AG08396 (cell line): ENCODE data around the gene GGA2.
"Not testable (repeated sequence)": the region's sequence is repeated elsewhere in the genome, so short reads cannot be mapped to it uniquely, and the experiment has no call there.

Source experiments
- DNase-seq: peaks from one replicate; pipeline ENCODE4 v3.0.0; 2012; ENCODE audit warnings: low spot score, mixed read lengths

Gene GGA2

DNA sequence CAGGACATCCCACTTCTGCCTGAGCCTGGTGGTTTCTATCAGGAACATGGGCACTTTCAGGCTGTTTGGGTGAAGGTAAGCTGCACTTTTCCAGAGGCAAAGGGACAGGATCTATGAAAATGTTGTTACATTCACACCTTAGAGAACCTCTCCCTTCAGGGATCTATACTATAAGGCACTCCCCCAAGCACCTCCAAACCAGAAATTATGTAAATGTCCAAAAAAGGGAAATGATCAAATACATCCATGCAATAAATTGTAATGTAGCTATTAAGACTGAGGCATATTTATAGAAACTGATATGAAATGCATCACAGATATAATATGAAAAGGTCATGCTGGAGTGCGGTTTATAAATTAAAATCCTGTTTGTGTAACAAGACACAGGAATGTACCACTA lies 34.0 kb downstream of the GGA2 start:
- DNase-seq: no peak

DNA sequence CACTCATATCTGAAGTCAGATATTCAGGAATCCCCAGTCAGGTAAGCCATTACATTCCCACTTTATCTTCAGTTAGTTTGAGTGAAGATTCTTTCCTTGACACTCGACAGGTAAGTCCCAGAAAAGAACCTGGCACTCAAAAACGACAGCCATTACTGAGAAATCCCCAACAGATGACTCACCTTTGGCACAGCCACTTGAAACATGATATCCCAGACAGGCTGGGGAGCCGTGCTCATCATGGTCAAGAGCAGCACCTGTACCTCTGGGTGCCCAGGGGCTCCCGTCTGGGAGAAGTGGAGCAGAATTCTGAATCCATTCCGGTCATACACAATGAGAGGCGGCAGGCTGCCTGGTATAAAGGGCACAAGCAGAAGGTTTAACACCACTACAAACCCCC lies 40.5 kb downstream of the GGA2 start:
- peak; percentile 22 for DNase-seq

- peak; percentile 62 for DNase-seq
Measured at GRCh38 chr16:23466162-23466885, 44.0 kb downstream of the GGA2 start.

DNA sequence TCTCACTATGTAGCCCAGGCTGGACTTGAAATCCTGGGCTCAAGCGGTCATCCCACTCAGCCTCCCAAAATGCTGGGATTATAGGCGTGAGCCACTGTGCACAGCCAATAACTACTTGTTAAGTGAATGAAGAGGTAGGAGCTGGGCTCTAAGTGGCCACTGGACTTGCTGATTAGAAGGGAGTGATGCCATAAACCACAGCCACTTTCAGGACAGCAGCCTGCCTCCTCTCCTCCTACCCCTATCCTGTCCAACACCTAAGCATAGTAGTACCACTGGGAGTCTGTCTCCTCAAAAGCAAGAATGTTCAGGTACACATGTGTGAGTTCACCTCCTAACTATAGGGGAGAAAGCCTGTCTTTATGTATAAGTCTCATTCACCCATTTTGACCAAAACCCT lies 45.1 kb downstream of the GGA2 start:
- DNase-seq: no peak

DNA sequence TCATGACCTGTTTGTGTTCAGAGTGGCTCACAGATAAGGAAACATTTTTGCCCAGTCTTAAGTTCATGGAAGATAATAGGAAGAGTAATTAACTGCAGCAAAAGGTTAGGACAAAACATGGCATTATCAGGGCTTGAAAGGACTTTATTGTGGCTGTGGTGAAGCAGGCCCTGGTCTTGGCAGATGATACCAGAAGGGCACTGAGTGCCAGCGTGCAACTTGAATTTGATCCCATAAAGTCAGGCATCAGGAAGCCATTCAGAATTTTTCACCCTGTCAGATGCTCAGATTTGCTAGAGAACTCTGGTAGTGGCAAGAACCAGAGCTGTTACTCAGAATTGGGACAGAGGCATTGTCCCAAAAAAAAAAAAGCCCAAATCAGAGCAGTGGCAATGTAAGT lies 46.1 kb downstream of the GGA2 start:
- no peak for DNase-seq

GRCh38 chr16:23462994-23463393 lies 47.3 kb downstream of the GGA2 start:
- DNase-seq: peak; percentile 75

DNA sequence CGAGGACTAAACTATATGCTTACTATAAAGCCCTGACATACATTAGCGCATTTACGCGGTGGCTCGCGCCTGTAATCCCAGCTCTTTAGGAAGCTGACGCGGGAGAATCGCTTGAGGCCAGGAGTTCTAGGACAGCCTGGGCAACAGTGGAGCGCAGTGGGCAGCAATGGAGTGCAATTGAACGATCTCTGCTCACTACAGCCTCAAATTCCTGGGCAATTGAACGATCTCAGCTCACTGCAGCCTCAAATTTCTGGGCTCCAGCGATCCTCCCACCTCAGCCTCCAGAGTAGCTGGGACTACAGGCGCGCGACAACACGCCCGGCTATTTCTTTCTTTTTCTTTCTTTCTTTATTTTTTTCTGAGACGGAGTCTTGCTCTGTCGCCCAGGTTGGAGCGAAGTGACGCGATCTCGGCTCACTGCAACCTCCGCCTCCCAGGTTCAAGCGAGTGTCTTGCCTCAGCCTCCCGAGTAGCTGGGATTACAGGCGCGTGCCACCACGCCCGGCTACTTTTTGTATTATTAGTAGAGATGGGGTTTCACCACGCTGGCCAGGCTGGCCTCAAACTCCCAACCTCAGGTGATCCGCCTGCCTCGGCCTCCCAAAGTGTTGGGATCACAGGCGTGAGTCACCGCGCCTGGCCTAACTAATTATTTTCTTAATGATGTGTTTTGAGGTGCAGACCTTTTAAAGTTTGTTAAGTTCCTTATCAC lies 56.8 kb downstream of the GGA2 start:
- DNase-seq: no peak

DNA sequence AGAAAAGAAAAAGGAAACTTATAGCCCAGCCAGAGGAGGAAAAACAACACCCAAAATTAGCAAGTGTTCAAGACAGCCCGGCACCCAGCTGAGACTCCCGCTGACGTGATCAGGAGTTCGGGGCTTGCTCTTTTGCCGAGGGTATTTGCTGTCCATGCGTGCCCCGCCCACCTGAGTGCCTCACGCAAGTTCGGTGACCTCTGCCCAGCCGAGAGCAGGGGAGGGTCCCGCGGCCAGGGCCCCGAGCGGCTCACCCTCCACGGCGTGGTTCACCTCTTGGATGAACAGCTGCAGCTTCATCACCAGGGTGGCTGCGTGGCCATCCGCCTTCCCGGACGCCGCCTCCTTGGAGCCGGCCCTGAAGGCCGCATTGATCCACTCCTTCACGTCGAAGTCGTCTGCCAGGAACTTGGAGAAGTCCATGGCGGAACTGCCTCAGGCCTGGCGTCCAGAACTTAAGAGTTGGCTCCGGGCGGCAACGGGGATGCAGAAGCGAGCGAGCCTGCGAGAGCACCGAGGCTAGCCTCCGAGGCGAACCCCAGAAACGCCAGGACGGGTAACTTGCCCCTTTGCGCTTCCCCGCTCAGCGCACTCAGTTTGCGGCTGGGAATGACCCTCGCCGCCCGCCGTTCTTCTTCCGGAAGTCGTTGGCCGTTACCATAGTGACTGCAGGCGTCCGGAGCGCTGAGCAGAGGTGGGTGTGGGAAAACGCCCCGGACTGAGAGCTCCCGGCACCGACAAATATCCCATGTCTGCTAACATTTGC lies 57.5 kb downstream of the GGA2 start, which contains the start of gene COG7:
Gene COG7, minus strand, starts transcription at position 618 of the 766 bp plus-strand sequence. Its CDS starts 195 bp downstream, at position 423.
- peak; percentile 87 for DNase-seq

DNA sequence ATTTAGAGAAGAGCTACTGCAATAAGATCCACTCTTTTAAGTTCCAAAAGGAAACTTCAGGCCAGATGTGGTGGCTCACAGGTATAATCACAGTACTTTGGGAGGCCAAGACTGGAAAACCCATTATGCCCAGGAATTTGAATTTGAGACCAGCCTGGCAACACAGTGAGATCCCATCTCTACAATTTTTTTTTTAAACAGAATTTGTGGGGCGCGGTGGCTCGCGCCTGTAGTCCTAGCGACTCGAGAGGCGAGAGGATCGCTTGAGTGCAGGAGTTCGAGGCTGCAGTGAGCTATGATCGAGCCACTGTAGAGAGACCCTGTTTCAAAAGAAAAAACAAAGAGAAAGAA lies 58.1 kb downstream of the GGA2 start:
- DNase-seq: no peak

- no peak for DNase-seq
Measured at GRCh38 chr16:23448392-23448791, 61.9 kb downstream of the GGA2 start.

DNA sequence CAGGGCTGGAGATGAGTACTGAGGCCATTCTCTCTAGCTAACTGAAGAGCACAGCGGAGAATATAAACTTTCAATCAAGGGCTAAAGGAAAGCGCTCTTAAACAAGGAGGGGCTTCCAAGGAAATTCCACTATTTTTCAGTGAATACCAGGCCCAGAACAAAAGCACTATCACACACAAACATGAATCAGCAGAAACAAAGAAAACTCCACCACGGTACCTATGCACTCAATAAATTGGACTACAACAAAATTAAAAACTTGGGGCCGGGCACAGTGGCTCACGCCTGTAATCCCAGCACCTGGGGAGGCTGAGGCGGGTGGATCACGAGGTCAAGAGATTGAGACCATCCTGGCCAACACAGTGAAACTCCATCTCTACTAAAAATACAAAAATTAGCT lies 72.8 kb downstream of the GGA2 start:
- not testable (repeated sequence) for DNase-seq

DNA sequence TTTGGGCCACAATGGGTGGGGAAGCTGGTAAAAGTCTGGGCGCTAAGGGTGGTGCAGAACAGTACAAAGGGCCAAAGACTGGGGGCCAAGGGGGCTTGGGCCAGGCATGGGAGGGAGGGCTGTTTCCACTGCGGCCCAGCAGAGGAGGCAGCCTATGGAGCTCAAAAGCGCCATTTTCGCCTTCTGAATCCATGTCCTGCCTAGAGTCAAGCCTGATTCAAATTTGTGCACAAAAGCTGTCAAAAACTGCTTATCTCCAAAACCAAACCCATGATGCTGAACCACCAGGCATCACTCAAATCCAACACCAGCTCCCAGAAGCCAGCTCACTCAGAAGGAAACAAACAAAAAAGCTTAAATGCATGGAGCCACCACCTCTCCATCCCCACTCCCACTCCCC lies 73.3 kb downstream of the GGA2 start:
- DNase-seq: no peak

DNA sequence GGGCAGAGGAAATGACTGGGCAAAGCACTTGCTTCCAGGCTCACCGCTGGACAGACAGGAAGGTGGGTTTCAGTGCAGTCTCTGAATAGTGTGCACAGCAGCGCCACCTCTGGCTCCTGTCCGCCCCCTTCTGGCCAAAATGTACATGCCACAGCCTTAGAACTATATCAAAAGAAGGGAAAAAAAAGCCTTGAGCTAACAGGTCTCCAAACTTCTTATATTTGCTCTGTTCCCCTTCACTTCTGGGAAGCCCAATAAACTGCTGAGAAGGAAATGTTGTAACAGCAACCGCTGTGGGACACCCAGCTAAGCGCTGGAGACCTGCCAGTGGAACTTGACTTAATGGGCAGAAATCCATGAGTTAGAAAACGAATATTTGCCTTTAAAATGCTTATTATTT lies 74.8 kb downstream of the GGA2 start:
- peak; percentile 55 for DNase-seq

DNA sequence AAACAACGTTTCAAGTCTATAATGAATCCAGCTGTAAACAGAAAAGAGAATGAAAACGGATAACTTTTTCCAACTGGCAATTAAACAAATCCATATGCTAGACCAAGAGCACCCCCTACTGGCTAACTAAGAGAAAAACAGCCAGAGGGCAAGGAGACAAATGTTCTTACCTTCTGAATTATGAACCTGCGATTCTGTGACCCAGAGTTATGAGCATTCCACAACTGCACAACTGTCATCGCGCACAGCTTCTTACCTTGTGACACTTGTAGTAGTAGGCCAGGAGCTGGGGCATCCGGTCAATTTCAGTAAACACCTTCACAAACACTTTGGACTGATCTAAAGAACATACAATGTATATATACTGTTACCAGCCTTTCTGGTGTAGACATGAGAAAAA lies 75.9 kb downstream of the GGA2 start:
- DNase-seq: peak; percentile 43

GRCh38 chr16:23433261-23433920 lies 76.9 kb downstream of the GGA2 start:
- no peak for DNase-seq

- DNase-seq: no peak
Measured at GRCh38 chr16:23432176-23433128, 77.8 kb downstream of the GGA2 start.

- no peak for DNase-seq
Measured at GRCh38 chr16:23428351-23428750, 81.9 kb downstream of the GGA2 start.

- DNase-seq: no peak
Measured at GRCh38 chr16:23424292-23424958, 85.9 kb downstream of the GGA2 start.

DNA sequence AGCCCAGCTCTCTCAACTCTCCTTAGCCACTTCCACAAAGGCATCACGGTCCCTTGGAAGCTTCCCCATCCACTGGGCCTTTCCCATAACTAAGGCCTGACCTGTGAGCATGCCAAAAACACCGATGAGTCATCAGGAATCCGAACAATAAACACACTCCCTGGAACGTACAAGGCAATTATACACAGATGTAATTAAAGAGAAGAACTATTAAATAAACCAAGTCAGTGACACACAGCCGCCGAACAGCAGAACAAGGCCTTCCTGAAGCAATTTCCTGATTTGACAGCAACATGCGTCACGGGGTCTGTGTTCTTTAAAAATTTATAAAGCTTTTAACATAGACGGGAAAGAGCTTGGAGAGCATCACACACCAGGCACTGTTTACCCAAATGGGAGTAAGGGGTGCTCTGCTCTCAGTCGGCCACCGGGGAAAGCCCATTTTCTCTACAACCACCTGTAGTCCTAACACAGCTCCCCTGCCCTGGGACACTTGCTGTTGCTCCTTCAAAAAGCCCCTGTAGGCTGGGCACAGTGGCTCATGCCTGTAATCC lies 86.7 kb downstream of the GGA2 start:
- peak; percentile 84 for DNase-seq

DNA sequence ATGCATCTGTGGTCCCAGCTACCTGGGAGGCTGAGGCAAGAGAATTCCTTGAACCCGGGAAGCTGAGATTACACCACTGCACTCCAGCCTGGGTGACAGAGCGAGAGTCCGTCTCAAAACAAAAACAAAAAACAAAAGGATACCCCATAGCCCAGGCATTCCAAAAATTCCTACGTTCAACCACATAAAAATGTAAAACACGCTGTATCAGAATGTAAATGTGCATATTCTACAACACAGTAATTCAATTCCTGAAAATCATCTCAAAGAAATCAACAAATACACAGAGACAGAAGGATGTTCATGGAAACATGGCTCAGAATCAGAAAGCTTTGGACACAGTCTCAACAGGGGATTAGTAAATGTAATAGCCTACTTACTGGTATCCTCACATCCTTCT lies 90.3 kb downstream of the GGA2 start:
- DNase-seq: no peak
